HG02763 (cell line): ENCODE data around the gene GPATCH2L.

Experiments used
- ATAC-seq: cut with Tn5 transposase; IDR thresholded peaks from one replicate; pipeline ENCODE4 v1.9.1; 2021; ENCODE audit warnings: mild to moderate bottlenecking, moderate library complexity; ENCODE audit not compliant: unreplicated experiment

The GPATCH2L gene

GRCh38 chr14:76135722-76136121, 16.0 kb upstream of the GPATCH2L start:
- no peak for ATAC-seq

DNA sequence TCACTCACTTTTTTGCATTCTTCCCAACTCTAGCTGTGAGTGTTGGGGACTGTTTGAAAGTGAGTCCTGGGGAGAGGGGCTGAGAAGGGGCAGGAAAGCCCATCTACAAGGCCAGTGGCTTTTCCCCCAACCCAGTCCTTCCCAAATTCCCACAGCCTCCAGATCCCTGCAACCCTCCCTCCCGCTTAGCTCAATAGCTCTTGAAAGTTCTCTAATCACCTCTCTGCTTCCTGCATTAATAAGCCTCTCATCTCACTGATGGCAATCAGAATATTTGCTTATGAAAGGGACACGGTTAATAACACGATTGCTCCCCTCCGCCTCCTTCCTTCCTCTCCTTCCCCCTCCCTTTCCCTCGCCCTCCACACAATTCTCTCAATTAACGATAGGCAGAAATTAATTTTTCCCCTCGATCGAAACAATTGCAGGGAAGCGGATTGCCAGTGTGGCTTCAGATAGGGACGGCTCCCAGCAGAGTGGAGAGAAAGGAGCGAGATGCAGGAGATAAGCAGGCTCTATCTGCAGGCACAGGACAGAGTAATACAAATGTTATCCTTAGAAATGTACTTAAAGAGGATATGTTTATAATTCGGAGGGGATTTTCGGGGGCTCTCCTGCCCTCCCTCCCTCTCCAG, 15.1 kb upstream of the GPATCH2L start:
- no peak for ATAC-seq

- no peak for ATAC-seq
These were observed 13.5 kb upstream of the GPATCH2L start for GRCh38 chr14:76138119-76138757.

- ATAC-seq, result no peak
These were observed 12.7 kb upstream of the GPATCH2L start for GRCh38 chr14:76138758-76139723.

- ATAC-seq, result no peak
These were observed 8.1 kb upstream of the GPATCH2L start for GRCh38 chr14:76143642-76144041.

- no peak for ATAC-seq
These were observed 4.7 kb upstream of the GPATCH2L start for GRCh38 chr14:76146976-76147375.

- no peak for ATAC-seq
These were observed 2.5 kb upstream of the GPATCH2L start for GRCh38 chr14:76149196-76149595.

DNA sequence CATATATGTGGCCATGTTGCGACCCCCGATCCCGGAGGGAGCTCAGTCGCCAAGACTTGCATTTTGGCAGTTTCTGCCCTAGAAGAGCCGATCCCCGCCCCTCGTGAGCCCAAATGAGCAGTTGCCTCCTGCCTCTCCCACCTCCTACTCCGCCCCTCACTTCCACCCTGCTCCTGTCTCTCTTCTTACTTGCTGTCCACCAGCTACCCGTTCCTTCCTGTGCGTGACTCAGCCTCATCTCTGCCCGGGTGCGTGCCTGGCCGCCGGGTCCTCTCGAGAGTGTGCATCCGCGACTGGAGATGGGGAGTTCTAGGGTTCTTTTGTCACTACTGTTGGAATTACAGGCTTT, 585 bp downstream of the GPATCH2L start:
- peak; percentile 67 for ATAC-seq

DNA sequence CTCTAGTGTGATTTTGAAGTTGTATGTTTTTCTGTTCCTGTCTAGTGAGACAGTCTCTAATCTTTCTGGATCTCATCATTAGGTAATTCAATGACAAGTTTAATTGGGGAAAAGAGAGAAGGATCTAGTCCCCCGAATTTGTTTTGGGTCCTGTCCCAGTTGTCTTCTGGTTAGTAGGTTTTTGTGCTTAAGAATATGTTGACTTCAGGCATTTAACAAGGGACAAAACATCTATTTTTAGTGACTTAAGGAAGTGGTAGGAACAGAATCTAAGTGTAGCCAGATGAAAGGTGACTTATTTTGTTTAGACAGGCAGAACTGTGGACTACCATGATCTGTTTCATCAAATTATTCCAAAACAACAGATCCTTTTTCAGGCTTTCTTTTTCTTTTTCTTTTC, 2.2 kb downstream of the GPATCH2L start:
- ATAC-seq, result no peak

DNA sequence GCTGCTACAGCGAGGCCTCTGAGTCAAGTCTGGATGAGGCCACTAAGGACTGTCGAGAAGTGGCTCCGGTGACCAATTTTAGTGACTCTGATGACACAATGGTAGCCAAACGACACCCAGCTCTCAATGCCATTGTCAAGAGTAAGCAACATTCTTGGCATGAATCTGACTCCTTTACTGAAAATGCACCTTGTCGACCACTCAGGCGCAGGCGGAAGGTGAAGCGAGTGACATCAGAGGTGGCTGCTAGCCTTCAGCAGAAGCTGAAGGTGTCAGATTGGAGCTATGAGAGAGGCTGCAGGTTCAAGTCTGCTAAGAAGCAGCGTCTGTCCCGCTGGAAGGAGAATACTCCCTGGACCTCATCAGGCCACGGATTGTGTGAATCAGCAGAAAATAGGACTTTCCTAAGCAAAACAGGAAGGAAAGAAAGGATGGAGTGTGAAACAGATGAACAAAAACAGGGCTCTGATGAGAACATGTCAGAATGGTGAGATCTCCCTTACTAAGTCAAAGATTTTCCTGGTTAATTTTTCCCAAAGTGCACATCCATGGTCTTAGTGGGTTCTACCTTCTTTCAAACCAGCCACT, 2.9 kb downstream of the GPATCH2L start:
- ATAC-seq, result no peak

GRCh38 chr14:76163668-76164363, 12.1 kb downstream of the GPATCH2L start:
- no peak for ATAC-seq

DNA sequence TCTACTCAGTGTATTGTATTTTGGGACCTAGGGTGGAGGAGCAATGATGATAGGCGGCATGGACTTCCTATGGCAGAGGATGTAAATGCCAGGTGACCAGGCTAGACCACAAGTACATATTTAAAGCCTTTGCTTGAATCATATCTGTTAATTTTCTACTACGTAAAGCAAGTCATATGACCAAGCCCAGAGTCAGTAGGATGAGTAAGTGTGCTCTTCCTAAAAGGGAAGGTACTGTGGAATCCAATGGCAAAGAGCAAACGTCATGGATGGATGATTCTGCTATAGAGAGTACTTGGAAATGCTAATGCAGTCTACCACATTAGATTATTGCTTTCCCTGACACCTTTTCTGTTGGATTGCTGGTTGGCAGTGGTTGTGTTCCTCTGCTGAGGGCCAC, 16.8 kb downstream of the GPATCH2L start:
- ATAC-seq, result no peak

DNA sequence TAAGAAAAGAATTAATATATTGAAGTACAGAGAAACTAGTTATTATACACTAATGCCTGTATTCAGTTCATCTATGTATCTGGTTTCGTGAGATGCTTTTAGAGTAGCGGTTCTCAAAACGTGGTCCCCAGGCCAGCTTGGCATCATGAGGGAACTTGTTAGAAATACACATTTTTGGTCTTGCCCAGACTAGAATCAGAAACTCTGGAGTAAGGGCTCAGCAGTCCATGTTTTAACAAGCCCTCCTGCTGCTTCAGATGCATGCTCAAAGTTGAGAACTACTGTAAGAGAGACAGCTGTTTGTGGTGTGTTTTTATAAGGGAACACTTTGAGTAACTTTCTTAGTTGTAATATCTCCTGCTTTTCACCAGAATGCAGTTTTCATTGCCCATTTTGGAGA, 18.1 kb downstream of the GPATCH2L start:
- no peak for ATAC-seq

GRCh38 chr14:76174982-76175381, 23.3 kb downstream of the GPATCH2L start:
- no peak for ATAC-seq

DNA sequence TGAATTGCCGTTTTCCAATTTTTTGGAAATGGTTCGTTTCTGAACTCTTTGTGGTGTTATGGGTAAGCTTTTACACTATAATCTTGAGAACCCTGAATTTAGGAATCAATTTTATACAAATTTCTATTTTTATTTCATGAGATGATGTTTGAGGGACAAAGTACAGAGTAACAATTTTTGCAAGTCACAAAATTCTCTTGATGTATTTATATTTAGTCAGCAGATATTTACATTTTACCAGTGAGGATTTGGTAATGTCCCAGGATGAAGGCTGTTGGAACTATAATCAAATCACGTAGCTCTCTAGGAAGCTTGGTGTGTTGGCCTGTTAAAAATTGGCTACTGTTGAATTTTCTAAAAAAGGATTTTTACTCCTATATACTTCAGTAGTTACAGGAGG, 24.2 kb downstream of the GPATCH2L start:
- ATAC-seq, result no peak

- no peak for ATAC-seq
These were observed 29.8 kb downstream of the GPATCH2L start for GRCh38 chr14:76181546-76181945.

GRCh38 chr14:76186308-76187027, 34.7 kb downstream of the GPATCH2L start:
- ATAC-seq, result no peak

DNA sequence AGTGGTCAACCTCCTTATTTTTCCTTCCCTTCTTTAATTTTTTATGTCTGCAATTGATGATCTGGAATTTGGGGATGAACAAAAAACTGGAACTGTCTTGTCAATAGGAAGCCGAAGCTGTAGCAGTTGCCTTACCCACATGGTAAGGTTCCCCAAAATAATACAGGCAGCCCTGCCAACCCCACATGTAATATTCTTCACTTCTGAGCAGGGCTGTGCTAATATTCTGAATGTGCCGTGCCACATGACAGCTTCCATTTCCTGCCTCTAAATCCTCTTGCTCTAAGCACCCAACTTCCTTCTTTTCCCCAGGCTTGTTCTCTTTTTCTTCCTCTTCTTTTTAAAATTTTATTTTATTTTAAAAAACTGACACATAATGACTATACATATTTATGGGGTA, 39.6 kb downstream of the GPATCH2L start:
- ATAC-seq, result no peak

- ATAC-seq, result no peak
These were observed 42.0 kb downstream of the GPATCH2L start for GRCh38 chr14:76193696-76194095.

- no peak for ATAC-seq
These were observed 42.6 kb downstream of the GPATCH2L start for GRCh38 chr14:76194327-76194726.
